A549 (cell line): ENCODE results near the gene TCTN3. TPM values are rescaled to one million over a fixed set of nuclear protein-coding genes. Genes with fewer than 3 reads are reported as not detected.

ENCODE experiments used
- ATAC-seq, 2 experiments: fragments of 200-7000 bp in 1 of 2; fragments of >200 bp in 1 of 2; cut with Nextera tagmentation in 1 of 2; cut with Tn5 transposase in 1 of 2; 3 replicates each; pipeline versions ENCODE4 v1.8.0 to v1.9.1; 2018 to 2020; ENCODE audit warnings: mild to moderate bottlenecking in 1 of 2, moderate library complexity in 1 of 2
- CTCF ChIA-PET: fragments of 300-600 bp; sonication (Branson Sonifier 250); formaldehyde crosslinking; extraction: SDS; loops from one replicate; lab custom pipeline; 2021; ENCODE audit warnings: antibody characterized with exemption, inconsistent platforms; lab: Yijun Ruan, JAX
- POLR2A ChIA-PET: fragments of 350-600 bp; formaldehyde crosslinking; extraction: SDS; loops from one replicate; lab custom pipeline; 2021; ENCODE audit warnings: antibody characterized with exemption, inconsistent platforms; lab: Yijun Ruan, JAX
- DNase-seq, 2 experiments: peaks; one replicate each; pipeline versions ENCODE4 v3.0.0 to v3.0.0-alpha.2; 2011 to 2016; ENCODE audit warnings: low read depth in 1 of 2, low spot score in 1 of 2
- FAIRE-seq: peaks from 2 replicates; lab custom pipeline; 2011; peaks lifted over from hg19 to GRCh38; lab: Jason Lieb, UNC
- H3K27ac ChIP-seq, 2 experiments: fragments of >200 bp; sonication (Bioruptor Twin); formaldehyde crosslinking; 3 replicates each; pipeline ENCODE4 v1.5.1; 2016 to 2017
- H3K4me1 ChIP-seq: fragments of >200 bp; sonication (Bioruptor Twin); formaldehyde crosslinking; 3 replicates; pipeline ENCODE4 v1.6.1; 2016
- H3K4me2 ChIP-seq: fragments of >200 bp; sonication (Bioruptor Twin); formaldehyde crosslinking; 3 replicates; pipeline ENCODE4 v1.6.1; 2016
- H3K4me3 ChIP-seq: fragments of >200 bp; sonication (Bioruptor Twin); formaldehyde crosslinking; 3 replicates; pipeline ENCODE4 v1.5.1; 2016
- H3K9me3 ChIP-seq: fragments of >200 bp; sonication (Bioruptor Twin); formaldehyde crosslinking; 3 replicates; pipeline ENCODE4 v1.6.1; 2016
- CBX2 ChIP-seq: fragments of 200-600 bp; sonication (generic); IDR thresholded peaks from 2 replicates; pipeline ENCODE4 v1.6.1; 2016; ENCODE audit warnings: low read depth, mild to moderate bottlenecking, borderline replicate concordance
- CBX8 ChIP-seq: fragments of 200-600 bp; sonication (generic); IDR thresholded peaks from 2 replicates; pipeline ENCODE4 v1.6.1; 2016
- CEBPB ChIP-seq, 2 experiments: fragments of >200 bp in 1 of 2; sonication (Bioruptor Twin) in 1 of 2; formaldehyde crosslinking in 1 of 2; IDR thresholded peaks; 2 replicates each; pipeline ENCODE4 v1.6.1; 2012 to 2016
- CHD2 ChIP-seq: fragments of 150-350 bp; IDR thresholded peaks from 2 replicates; pipeline ENCODE4 v1.6.1; 2014; ENCODE audit warnings: low read length; ENCODE audit not compliant: partially characterized antibody
- E2F6 ChIP-seq: IDR thresholded peaks from 2 replicates; pipeline ENCODE4 v1.6.1; 2012; ENCODE audit warnings: low read depth, borderline replicate concordance
- EHF ChIP-seq: fragments of 250-450 bp; sonication (Bioruptor Pico); IDR thresholded peaks from 2 replicates; pipeline ENCODE4 v1.5.0; 2020; ENCODE audit warnings: mild to moderate bottlenecking
- EP300 ChIP-seq, 2 experiments: fragments of >200 bp; sonication (Bioruptor Twin); formaldehyde crosslinking; IDR thresholded peaks; 2 replicates in 1 of 2; 3 replicates in 1 of 2; pipeline ENCODE4 v1.6.1; 2016 to 2017
- FOSB ChIP-seq: fragments of 250-450 bp; sonication (Bioruptor Pico); IDR thresholded peaks from 2 replicates; pipeline ENCODE4 v1.5.0; 2020; ENCODE audit warnings: mild to moderate bottlenecking, moderate library complexity
- FOSL2 ChIP-seq, 2 experiments: fragments of 450-650 bp in 1 of 2; fragments of >200 bp in 1 of 2; sonication (Bioruptor Twin) in 1 of 2; formaldehyde crosslinking; IDR thresholded peaks; 2 replicates each; pipeline versions ENCODE4 v1.5.0 to v1.6.1; 2016 to 2020; ENCODE audit warnings: mild to moderate bottlenecking in 1 of 2, moderate library complexity in 1 of 2
- FOXS1 ChIP-seq: fragments of 250-450 bp; sonication (Bioruptor Pico); IDR thresholded peaks from 2 replicates; pipeline ENCODE4 v1.5.0; 2020; ENCODE audit warnings: mild to moderate bottlenecking, moderate library complexity
- GATA3 ChIP-seq: IDR thresholded peaks from 2 replicates; pipeline ENCODE4 v1.6.1; 2012; ENCODE audit warnings: borderline replicate concordance
- HDAC2 ChIP-seq: fragments of 200-600 bp; sonication (generic); IDR thresholded peaks from 2 replicates; pipeline ENCODE4 v1.6.1; 2016
- HEYL ChIP-seq: fragments of 250-450 bp; sonication (Bioruptor Pico); IDR thresholded peaks from 2 replicates; pipeline ENCODE4 v1.8.0; 2021; ENCODE audit warnings: mild to moderate bottlenecking, moderate library complexity
- HOXB5 ChIP-seq: fragments of 250-450 bp; sonication (Bioruptor Pico); IDR thresholded peaks from 2 replicates; pipeline ENCODE4 v1.5.0; 2020; ENCODE audit warnings: mild to moderate bottlenecking, moderate library complexity
- JUNB ChIP-seq: fragments of >200 bp; sonication (Bioruptor Twin); formaldehyde crosslinking; IDR thresholded peaks from 2 replicates; pipeline ENCODE4 v1.6.1; 2016
- MAFK ChIP-seq: fragments of 450-650 bp; IDR thresholded peaks from 2 replicates; pipeline ENCODE4 v1.6.1; 2014; ENCODE audit not compliant: partially characterized antibody
- NFE2L2 ChIP-seq: fragments of 150-350 bp; conservative IDR thresholded peaks from 2 replicates; pipeline ENCODE4 v1.6.1; 2014; ENCODE audit warnings: low read length
- NR3C1 ChIP-seq: fragments of >200 bp; sonication (Bioruptor Twin); formaldehyde crosslinking; IDR thresholded peaks from 3 replicates; pipeline ENCODE4 v1.6.1; 2017
- RAD21 ChIP-seq, 2 experiments: fragments of >200 bp in 1 of 2; sonication (Bioruptor Twin) in 1 of 2; formaldehyde crosslinking in 1 of 2; IDR thresholded peaks in 1 of 2; conservative IDR thresholded peaks in 1 of 2; 2 replicates in 1 of 2; 3 replicates in 1 of 2; pipeline ENCODE4 v1.6.1; 2012 to 2018; ENCODE audit warnings: inconsistent platforms in 1 of 2
- REST ChIP-seq: fragments of 200-600 bp; sonication (generic); IDR thresholded peaks from 2 replicates; pipeline ENCODE4 v1.6.1; 2016; ENCODE audit warnings: antibody characterized with exemption, mild to moderate bottlenecking, moderate library complexity
- RFX5 ChIP-seq: fragments of 450-650 bp; IDR thresholded peaks from 2 replicates; pipeline ENCODE4 v1.7.1; 2014; ENCODE audit warnings: antibody characterized with exemption, mild to moderate bottlenecking, moderate library complexity
- RNF2 ChIP-seq: fragments of 200-600 bp; sonication (generic); IDR thresholded peaks from 2 replicates; pipeline ENCODE4 v1.6.1; 2016; ENCODE audit warnings: low read depth, mild to moderate bottlenecking, antibody characterized with exemption, moderate library complexity, borderline replicate concordance
- SMC3 ChIP-seq: fragments of >200 bp; sonication (Bioruptor Twin); formaldehyde crosslinking; IDR thresholded peaks from 3 replicates; pipeline ENCODE4 v1.6.1; 2018; ENCODE audit warnings: inconsistent platforms
- SREBF2 ChIP-seq: fragments of 450-650 bp; IDR thresholded peaks from 2 replicates; pipeline ENCODE4 v1.6.1; 2014; ENCODE audit warnings: mild to moderate bottlenecking, moderate library complexity
- TFCP2L1 ChIP-seq: fragments of 250-450 bp; sonication (Bioruptor Pico); IDR thresholded peaks from 2 replicates; pipeline ENCODE4 v1.5.0; 2021; ENCODE audit warnings: mild to moderate bottlenecking
- ZNF302 ChIP-seq: fragments of 250-450 bp; sonication (Bioruptor Pico); IDR thresholded peaks from 2 replicates; pipeline ENCODE4 v1.9.0; 2021; ENCODE audit warnings: inconsistent platforms, mild to moderate bottlenecking, moderate library complexity
- WGBS: methylation state at CpG from one replicate; pipeline ENCODE4 v1.1.6; 2017; ENCODE audit errors: missing lambda C conversion rate; 5-methylcytosine and 5-hydroxymethylcytosine counted together
- polyA plus RNA-seq, 4 experiments: library from polyadenylated mRNA; depleted of rRNA in 3 of 4; stranded (reverse); fragments of >200 nt; fragmentation: RNase III in 1 of 4; extraction: RNeasy Plus Mini Kit Qiagen cat#74134 plus additional on column Dnase treatment in 1 of 4; gene quantifications; 2 replicates in 3 of 4; 3 replicates in 1 of 4; pipeline ENCODE4 v1.2.3, GENCODE V29; 2011 to 2017
- TF ChIP-seq, protein P1 (sequence below): fragments of 150-350 bp; IDR thresholded peaks from 2 replicates; pipeline ENCODE4 v1.6.1; 2014; ENCODE audit warnings: low read depth, mild to moderate bottlenecking, low read length
- TF ChIP-seq, protein P2 (sequence below): fragments of >200 bp; sonication (Bioruptor Twin); formaldehyde crosslinking; IDR thresholded peaks from 3 replicates; pipeline ENCODE4 v1.6.1; 2016
- TF ChIP-seq, protein P3 (sequence below): fragments of 250-450 bp; sonication (Bioruptor Pico); IDR thresholded peaks from 2 replicates; pipeline ENCODE4 v1.5.0; 2020; ENCODE audit warnings: low read depth, mild to moderate bottlenecking, moderate library complexity
- TF ChIP-seq, protein P4 (sequence below): IDR thresholded peaks from 2 replicates; pipeline ENCODE4 v1.6.1; 2012

TCTN3 gene
- polyA plus RNA-seq, 2 of the 4 experiments (the other 2 are of a cell fraction): 36.5 to 55.5 TPM

- Histone ChIP-seq H3K9me3 (no peaks in the 10 kb centered on the region), H3K4me1 (no peaks in the 10 kb centered on the region), H3K27ac (no peak overlapping the region), H3K4me3 (no peak overlapping the region), H3K4me2 (no peak overlapping the region)
- ATAC-seq (no peak), DNase-seq (no peak), FAIRE-seq (no peak)
- POLR2A ChIA-PET: no interaction called here
- no peak for TF ChIP-seq HOXB5 (CRISPR knock-in tag)
- TF ChIP-seq, protein P1, sequence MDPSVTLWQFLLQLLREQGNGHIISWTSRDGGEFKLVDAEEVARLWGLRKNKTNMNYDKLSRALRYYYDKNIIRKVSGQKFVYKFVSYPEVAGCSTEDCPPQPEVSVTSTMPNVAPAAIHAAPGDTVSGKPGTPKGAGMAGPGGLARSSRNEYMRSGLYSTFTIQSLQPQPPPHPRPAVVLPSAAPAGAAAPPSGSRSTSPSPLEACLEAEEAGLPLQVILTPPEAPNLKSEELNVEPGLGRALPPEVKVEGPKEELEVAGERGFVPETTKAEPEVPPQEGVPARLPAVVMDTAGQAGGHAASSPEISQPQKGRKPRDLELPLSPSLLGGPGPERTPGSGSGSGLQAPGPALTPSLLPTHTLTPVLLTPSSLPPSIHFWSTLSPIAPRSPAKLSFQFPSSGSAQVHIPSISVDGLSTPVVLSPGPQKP: no peak
- TF ChIP-seq FOSL2 (IDR thresholded peaks at IDR 0.05): no peak
- no peak for TF ChIP-seq FOSL2 (CRISPR knock-in tag; IDR thresholded peaks at IDR 0.05)
- TF ChIP-seq JUNB: no peak
- TF ChIP-seq TFCP2L1 (CRISPR knock-in tag): no peak
- no peak for TF ChIP-seq FOXS1
- TF ChIP-seq CBX2: no peak
- TF ChIP-seq SMC3: no peak
- no peak for TF ChIP-seq E2F6
- no peak for TF ChIP-seq SREBF2
- TF ChIP-seq NR3C1: no peak
- no peak for TF ChIP-seq RAD21 (conservative IDR thresholded peaks at IDR 0.05 in 1 of 2, IDR thresholded peaks at IDR 0.05 in 1 of 2)
- TF ChIP-seq GATA3: no peak
- no peak for TF ChIP-seq MAFK
- no peak for TF ChIP-seq CEBPB (IDR thresholded peaks at IDR 0.05)
- TF ChIP-seq RNF2: no peak
- TF ChIP-seq HEYL (CRISPR knock-in tag): no peak
- TF ChIP-seq ZNF302 (CRISPR knock-in tag): no peak
- no peak for TF ChIP-seq RFX5
- TF ChIP-seq FOSB (CRISPR knock-in tag): no peak
- CTCF ChIA-PET: interaction anchor here (2.9 kb wide), 1 partner anchor 10 kb away, joined by 12 read pairs; the partner anchor contains the start of gene TCTN3
These were observed 9.8 kb downstream of the TCTN3 start for GRCh38 chr10:95683966-95684365.

GRCh38 chr10:95675403-95676116 lies 18.2 kb downstream of the TCTN3 start:
- ATAC-seq (no peak), FAIRE-seq (peak; percentile 7), DNase-seq (no peak)
- Histone ChIP-seq H3K4me2 (no peak overlapping the region), H3K27ac (no peak overlapping the region), H3K9me3 (no peaks in the 10 kb centered on the region), H3K4me1 (no peaks in the 10 kb centered on the region), H3K4me3 (no peak overlapping the region)
- 70% methylated on average over 1 of the region's 1 CpG for WGBS
- ChIA-PET CTCF (interaction anchor here (2.2 kb wide), 1 partner anchor 19 kb away, joined by 5 read pairs; the partner anchor contains the start of gene TCTN3), POLR2A (no interaction called here)
- TF ChIP-seq GATA3 (no peak), CHD2 (no peak), HDAC2 (no peak), FOSB (CRISPR knock-in tag) (no peak), NFE2L2 (no peak), HOXB5 (CRISPR knock-in tag) (no peak), TFCP2L1 (CRISPR knock-in tag) (no peak), FOSL2 (IDR thresholded peaks at IDR 0.05) (no peak), FOSL2 (CRISPR knock-in tag; IDR thresholded peaks at IDR 0.05) (no peak), CBX8 (no peak), REST (no peak), E2F6 (no peak), EP300 (IDR thresholded peaks at IDR 0.05) (no peak), EHF (no peak)
- TF ChIP-seq, protein P2, sequence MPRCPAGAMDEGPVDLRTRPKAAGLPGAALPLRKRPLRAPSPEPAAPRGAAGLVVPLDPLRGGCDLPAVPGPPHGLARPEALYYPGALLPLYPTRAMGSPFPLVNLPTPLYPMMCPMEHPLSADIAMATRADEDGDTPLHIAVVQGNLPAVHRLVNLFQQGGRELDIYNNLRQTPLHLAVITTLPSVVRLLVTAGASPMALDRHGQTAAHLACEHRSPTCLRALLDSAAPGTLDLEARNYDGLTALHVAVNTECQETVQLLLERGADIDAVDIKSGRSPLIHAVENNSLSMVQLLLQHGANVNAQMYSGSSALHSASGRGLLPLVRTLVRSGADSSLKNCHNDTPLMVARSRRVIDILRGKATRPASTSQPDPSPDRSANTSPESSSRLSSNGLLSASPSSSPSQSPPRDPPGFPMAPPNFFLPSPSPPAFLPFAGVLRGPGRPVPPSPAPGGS: no peak
- TF ChIP-seq, protein P3, sequence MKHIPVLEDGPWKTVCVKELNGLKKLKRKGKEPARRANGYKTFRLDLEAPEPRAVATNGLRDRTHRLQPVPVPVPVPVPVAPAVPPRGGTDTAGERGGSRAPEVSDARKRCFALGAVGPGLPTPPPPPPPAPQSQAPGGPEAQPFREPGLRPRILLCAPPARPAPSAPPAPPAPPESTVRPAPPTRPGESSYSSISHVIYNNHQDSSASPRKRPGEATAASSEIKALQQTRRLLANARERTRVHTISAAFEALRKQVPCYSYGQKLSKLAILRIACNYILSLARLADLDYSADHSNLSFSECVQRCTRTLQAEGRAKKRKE (CRISPR knock-in tag): no peak
- TF ChIP-seq, protein P4, sequence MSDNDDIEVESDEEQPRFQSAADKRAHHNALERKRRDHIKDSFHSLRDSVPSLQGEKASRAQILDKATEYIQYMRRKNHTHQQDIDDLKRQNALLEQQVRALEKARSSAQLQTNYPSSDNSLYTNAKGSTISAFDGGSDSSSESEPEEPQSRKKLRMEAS: no peak
